Stimulated activated CD8-positive, alpha-beta memory T cell treated with anti-CD3 and anti-CD28 coated beads, Interleukin-4, amount 100 ng/mL, for 1 hour (primary cell): ENCODE results near the gene KDSR.

Source experiments
- DNase-seq, 2 donors: peaks; one replicate each; pipeline ENCODE4 v3.0.0-alpha.2; 2020; ENCODE audit warnings: low read depth in 2 of 2, low spot score in 1 of 2

The KDSR gene

GRCh38 chr18:63284827-63285733 lies 81.9 kb downstream of the KDSR start:
- no peak for DNase-seq

- no peak for DNase-seq
Observed at GRCh38 chr18:63284173-63284799, 82.7 kb downstream of the KDSR start.

- no peak for DNase-seq
Observed at GRCh38 chr18:63283305-63284094, 83.5 kb downstream of the KDSR start.

GRCh38 chr18:63282793-63283192 lies 84.2 kb downstream of the KDSR start:
- no peak for DNase-seq
